Effector memory CD4-positive, alpha-beta T cell (primary cell): ENCODE measurements around the gene DAD1.
A peak's percentile ranks its signal among the peaks of the same experiment; 100 is the strongest.
"Not testable (repeated sequence)": the region's sequence is repeated elsewhere in the genome, so short reads cannot be mapped to it uniquely, and the experiment has no call there.

Experiments used
- DNase-seq, 3 donors: peaks; one replicate each; pipeline ENCODE4 v3.0.0-alpha.2; 2020
- H3K27ac ChIP-seq: 2 replicates; pipeline ENCODE4 v1.7.0; 2013; ENCODE audit warnings: mild to moderate bottlenecking, low read length, moderate library complexity; ENCODE audit not compliant: insufficient read depth, poor library complexity, severe bottlenecking
- H3K27me3 ChIP-seq: replicated peaks from 2 replicates; pipeline ENCODE4 v1.7.0; 2013; ENCODE audit warnings: mild to moderate bottlenecking, low read length; ENCODE audit not compliant: insufficient read depth, control insufficient read depth, poor library complexity, severe bottlenecking
- H3K36me3 ChIP-seq: 2 replicates; pipeline ENCODE4 v1.7.0; 2013; ENCODE audit warnings: mild to moderate bottlenecking, low read length, moderate library complexity; ENCODE audit not compliant: control insufficient read depth, insufficient read depth
- H3K4me1 ChIP-seq: 2 replicates; pipeline ENCODE4 v1.7.0; 2013; ENCODE audit warnings: low read length, mild to moderate bottlenecking; ENCODE audit not compliant: control insufficient read depth, insufficient read depth, poor library complexity, severe bottlenecking
- H3K4me3 ChIP-seq: 2 replicates; pipeline ENCODE4 v1.7.0; 2013; ENCODE audit warnings: low read length, low read depth, mild to moderate bottlenecking; ENCODE audit not compliant: insufficient read depth, poor library complexity, severe bottlenecking
- H3K9me3 ChIP-seq: 2 replicates; pipeline ENCODE4 v1.7.0; 2013; ENCODE audit warnings: mild to moderate bottlenecking, low read length, moderate library complexity; ENCODE audit not compliant: control insufficient read depth

DAD1 gene

GRCh38 chr14:22547948-22548750, 40.9 kb downstream of the DAD1 start:
- no peaks in the 10 kb centered on the region for H3K27me3 ChIP-seq
- H3K36me3 ChIP-seq: peaks cover 83% of the 10 kb centered on the region
- no peaks in the 10 kb centered on the region for H3K9me3 ChIP-seq
- DNase-seq: no peak
- peaks cover 98% of the 10 kb centered on the region for H3K4me1 ChIP-seq
- peak overlapping the region; percentile 99 for H3K27ac ChIP-seq
- peak overlapping the region; percentile 2 for H3K4me3 ChIP-seq

- Histone ChIP-seq H3K27ac (peak overlapping the region; percentile 99), H3K9me3 (no peaks in the 10 kb centered on the region), H3K27me3 (no peaks in the 10 kb centered on the region), H3K4me1 (peaks cover 98% of the 10 kb centered on the region), H3K4me3 (peak overlapping the region; percentile 9), H3K36me3 (peaks cover 82% of the 10 kb centered on the region)
- DNase-seq: no peak
Observed at GRCh38 chr14:22547313-22547947, 41.6 kb downstream of the DAD1 start.

DNA sequence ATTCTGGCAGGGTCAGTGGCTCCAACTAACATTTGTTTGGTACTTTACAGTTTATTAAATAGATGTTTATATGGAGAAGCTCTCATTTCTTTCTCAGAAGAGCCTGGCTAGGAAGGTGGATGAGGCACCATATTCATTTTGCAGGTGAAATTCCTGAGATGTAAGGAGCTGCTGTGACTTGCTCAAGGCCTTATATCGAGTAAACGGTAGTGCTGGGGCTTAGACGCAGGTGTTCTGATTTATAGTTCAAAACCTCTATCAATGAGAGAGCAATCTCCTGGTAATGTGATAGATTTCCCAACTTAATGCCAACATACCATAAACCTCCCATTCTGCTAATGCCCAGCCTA, 42.3 kb downstream of the DAD1 start:
- Histone ChIP-seq H3K4me3 (peak overlapping the region; percentile 9), H3K27me3 (no peaks in the 10 kb centered on the region), H3K4me1 (peaks cover 98% of the 10 kb centered on the region), H3K9me3 (no peaks in the 10 kb centered on the region), H3K36me3 (peaks cover 81% of the 10 kb centered on the region), H3K27ac (peak overlapping the region; percentile 99)
- DNase-seq: no peak

- no peaks in the 10 kb centered on the region for H3K9me3 ChIP-seq
- peak overlapping the region; percentile 99 for H3K27ac ChIP-seq
- no peaks in the 10 kb centered on the region for H3K27me3 ChIP-seq
- H3K4me3 ChIP-seq: peak overlapping the region; percentile 33
- DNase-seq: no peak
- peaks cover 81% of the 10 kb centered on the region for H3K36me3 ChIP-seq
- H3K4me1 ChIP-seq: peaks cover 98% of the 10 kb centered on the region
Observed at GRCh38 chr14:22545842-22546721, 42.9 kb downstream of the DAD1 start.

- Histone ChIP-seq H3K9me3 (no peaks in the 10 kb centered on the region), H3K36me3 (peaks cover 86% of the 10 kb centered on the region), H3K4me1 (peaks cover 98% of the 10 kb centered on the region), H3K4me3 (peak overlapping the region; percentile 33), H3K27me3 (no peaks in the 10 kb centered on the region), H3K27ac (peak overlapping the region; percentile 99)
- DNase-seq: no peak
Observed at GRCh38 chr14:22544881-22545420, 44.1 kb downstream of the DAD1 start.

DNA sequence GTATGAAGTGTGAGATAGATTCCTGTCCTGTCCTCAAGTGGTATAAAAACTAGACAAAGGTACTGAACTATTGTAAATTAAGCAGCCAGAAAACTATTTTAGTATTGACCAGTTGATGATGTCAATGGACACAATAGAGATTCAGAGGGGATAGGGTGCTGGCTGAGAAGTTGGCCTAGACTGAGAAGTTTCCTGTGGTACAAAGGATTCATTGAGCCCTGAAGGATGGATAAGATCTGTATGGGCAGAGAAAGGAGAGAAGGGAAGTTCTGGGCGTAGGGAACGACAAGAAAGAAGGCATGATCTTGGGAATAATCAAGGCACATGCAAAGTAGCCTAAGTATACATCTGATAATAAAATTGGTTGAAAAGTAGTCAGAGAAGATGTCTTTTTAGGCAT, 44.6 kb downstream of the DAD1 start:
- Histone ChIP-seq H3K9me3 (no peaks in the 10 kb centered on the region), H3K27ac (peak overlapping the region; percentile 99), H3K4me1 (peaks cover 98% of the 10 kb centered on the region), H3K36me3 (peaks cover 86% of the 10 kb centered on the region), H3K27me3 (no peaks in the 10 kb centered on the region), H3K4me3 (peak overlapping the region; percentile 37)
- no peak for DNase-seq

DNA sequence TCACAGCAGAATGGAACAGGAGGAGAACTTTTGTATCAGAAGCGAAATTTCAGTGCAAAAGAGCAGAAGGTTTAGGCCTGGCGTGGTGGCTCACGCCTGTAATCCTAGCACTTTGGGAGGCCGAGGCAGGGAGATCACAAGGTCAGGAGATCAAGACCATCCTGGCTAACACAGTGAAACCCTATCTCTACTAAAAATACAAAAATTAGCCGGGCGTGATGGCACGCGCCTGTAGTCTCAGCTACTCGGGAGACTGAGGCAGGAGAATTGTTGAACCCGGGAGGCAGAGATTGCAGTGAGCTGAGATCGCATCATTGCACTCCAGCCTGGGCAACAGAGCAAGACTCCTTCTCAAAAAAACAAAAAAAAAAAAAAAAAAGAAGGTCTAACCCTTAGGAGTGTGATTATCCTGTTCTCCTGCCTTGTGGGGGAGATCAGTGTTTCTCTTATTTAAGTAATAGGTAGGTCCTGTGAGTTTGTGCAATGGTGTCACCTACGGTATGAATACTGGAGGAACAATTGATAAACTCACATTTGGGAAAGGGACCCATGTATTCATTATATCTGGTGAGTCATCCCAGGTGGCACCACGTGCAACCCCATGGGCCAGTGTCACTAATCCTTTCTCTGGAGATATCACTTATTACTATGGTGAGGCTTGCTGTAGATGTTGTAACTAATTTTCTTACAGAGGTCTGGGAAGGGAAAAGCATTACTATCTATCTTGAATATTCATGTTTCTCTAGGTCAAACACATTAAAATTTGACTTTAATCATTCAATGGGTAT, 45.3 kb downstream of the DAD1 start:
- not testable (repeated sequence) for DNase-seq, H3K27me3 ChIP-seq, H3K9me3 ChIP-seq
- Histone ChIP-seq H3K4me1 (peaks cover 98% of the 10 kb centered on the region), H3K4me3 (peak overlapping the region; percentile 37), H3K36me3 (peaks cover 86% of the 10 kb centered on the region), H3K27ac (peak overlapping the region; percentile 99)

DNA sequence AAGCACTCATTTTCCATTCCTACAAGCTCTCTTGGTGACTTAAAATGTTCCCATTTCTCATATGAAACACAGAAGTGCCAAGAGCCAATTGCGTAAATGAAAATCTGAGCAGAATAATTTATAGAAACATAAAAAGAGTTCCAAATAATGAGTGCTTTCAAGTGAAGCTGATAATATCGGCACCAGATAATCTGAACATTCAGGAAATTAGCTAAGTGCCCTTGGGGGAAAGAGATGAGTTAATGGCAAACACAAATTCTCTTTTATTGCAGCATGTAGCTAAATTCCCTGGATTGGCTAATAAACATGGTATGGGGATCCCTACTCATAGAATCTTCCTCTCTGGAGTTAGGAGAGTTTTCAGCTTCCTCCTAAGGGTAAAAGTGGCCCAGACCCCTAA, 46.7 kb downstream of the DAD1 start:
- no peaks in the 10 kb centered on the region for H3K9me3 ChIP-seq
- no peaks in the 10 kb centered on the region for H3K27me3 ChIP-seq
- H3K36me3 ChIP-seq: peaks cover 86% of the 10 kb centered on the region
- H3K4me3 ChIP-seq: peak overlapping the region; percentile 6
- H3K4me1 ChIP-seq: peaks cover 100% of the 10 kb centered on the region
- H3K27ac ChIP-seq: peak overlapping the region; percentile 99
- DNase-seq: no peak

DNA sequence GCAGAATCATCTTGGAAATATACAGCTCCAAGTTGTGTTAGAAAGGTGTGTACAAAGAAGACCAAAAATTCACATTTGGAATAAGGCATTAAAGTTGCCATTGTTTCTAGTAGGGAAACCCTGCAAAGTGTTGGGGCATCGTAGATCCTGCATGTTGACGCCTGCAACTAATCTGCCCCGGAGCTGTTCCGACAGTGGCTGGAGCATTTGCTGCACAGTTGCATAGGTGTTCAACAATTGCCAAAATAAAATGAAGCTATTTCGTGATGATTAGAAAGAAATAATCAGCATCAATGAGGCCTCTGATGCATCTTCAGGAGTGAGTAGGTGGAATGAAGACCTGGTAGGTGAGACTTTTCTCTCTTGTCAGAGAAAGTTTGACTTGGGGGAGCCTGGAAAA, 47.3 kb downstream of the DAD1 start:
- no peaks in the 10 kb centered on the region for H3K9me3 ChIP-seq
- peaks cover 80% of the 10 kb centered on the region for H3K36me3 ChIP-seq
- H3K27me3 ChIP-seq: no peaks in the 10 kb centered on the region
- H3K4me1 ChIP-seq: peaks cover 100% of the 10 kb centered on the region
- H3K27ac ChIP-seq: peak overlapping the region; percentile 99
- DNase-seq: no peak
- peak overlapping the region; percentile 6 for H3K4me3 ChIP-seq
